GF-D8 (cell line): ENCODE results near the gene FASN.
"Not testable (repeated sequence)": the region's sequence is repeated elsewhere in the genome, so short reads cannot be mapped to it uniquely, and the experiment has no call there.

Experiments used
- DNase-seq: peaks from one replicate; lab custom pipeline; 2025; lab: John Stamatoyannopoulos, UW

The FASN gene

GRCh38 chr17:82098169-82098938 lies at the start of gene FASN:
Gene FASN (minus strand): TSS chr17:82098236. CDS start chr17:82096445, 1,791 bp downstream.
- peak; percentile 78 for DNase-seq

DNA sequence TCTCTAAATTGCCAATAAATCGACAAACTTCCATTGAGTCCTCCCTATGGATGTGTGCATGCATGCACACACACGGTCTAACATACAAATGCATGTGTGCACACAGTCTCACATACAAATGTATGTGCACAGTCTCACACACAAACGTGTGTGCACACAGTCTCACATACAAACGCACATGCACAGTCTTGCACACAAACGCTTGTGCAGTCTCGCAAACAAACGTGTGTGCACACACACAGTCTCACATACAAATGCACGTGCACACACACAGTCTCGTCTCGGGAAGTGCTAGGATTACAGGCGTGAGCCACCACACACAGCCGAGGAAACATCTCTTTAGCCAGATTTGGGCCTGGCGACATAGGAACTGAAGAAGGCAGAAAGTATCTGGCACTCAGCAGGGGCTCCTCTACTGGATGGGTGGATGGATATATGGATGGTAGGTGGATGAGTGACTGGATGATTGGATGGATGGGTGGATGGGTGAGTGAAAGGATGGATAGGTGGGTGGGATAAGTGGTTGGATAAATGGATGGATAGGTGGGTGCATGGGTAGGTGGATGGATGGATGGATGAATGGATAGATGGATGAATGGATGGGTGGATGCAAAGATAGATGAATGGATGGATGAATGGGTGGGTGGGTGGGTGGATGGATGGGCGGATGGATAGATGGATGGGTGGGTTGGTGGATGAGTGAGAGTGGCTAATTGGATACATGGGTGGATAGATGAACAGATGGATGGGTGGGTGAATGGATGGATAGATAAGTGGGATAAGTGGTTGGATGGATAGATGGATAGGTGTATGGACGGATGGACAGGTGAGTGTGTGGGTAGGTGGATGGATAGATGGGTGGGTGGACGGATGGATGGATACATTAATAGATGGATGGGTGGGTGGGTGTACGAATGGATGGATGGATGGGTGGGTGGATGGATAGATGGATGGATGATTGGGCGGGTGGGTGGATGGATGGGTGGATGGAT lies 48.9 kb upstream of the FASN start:
- no peak for DNase-seq

- DNase-seq, result no peak
Observed at GRCh38 chr17:82145550-82146155, 47.6 kb upstream of the FASN start.

DNA sequence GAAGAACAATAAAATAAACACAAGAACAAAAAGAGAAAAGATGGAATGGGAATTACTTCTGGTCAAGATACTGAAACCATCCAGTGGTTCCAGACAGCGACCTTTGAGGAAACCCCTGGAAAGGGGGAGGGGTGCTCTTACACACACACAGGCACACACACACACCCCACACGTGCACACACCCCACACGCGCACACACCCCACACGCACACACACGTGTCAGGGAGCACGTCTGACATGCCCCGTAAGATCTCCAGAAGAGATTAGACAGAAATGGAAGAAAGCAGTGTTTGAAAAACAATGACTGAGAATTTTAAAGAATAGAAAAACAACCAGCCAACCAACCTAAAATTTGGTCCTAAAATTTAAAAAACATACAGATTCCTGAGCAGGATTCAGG lies 45.3 kb upstream of the FASN start:
- no peak for DNase-seq

- not testable (repeated sequence) for DNase-seq
Observed at GRCh38 chr17:82139961-82140360, 41.9 kb upstream of the FASN start.

DNA sequence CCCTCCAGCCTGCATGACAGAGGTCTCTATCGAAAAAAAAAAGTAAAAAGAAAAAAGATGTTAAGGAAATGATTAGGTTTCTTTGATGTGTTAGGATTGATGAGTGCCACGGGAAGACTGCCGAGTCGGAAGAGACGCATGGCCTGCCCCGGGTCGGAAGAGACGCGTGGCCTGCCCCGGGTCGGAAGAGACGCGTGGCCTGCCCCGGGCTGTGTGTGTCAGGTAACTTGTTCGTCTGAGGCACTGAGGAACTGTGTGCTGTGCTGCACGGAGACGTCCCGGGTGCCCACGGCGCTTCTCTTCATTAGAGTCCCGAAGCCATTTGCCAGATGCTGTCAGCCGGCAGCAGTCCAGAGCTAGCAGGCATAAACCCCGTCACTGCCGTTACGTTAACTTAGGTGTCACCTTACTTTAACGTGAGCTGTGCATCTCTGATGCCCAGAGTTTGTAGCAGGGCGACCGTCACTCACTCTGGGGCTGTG lies 40.5 kb upstream of the FASN start:
- no peak for DNase-seq

GRCh38 chr17:82134101-82134500 lies 36.1 kb upstream of the FASN start:
- no peak for DNase-seq

DNA sequence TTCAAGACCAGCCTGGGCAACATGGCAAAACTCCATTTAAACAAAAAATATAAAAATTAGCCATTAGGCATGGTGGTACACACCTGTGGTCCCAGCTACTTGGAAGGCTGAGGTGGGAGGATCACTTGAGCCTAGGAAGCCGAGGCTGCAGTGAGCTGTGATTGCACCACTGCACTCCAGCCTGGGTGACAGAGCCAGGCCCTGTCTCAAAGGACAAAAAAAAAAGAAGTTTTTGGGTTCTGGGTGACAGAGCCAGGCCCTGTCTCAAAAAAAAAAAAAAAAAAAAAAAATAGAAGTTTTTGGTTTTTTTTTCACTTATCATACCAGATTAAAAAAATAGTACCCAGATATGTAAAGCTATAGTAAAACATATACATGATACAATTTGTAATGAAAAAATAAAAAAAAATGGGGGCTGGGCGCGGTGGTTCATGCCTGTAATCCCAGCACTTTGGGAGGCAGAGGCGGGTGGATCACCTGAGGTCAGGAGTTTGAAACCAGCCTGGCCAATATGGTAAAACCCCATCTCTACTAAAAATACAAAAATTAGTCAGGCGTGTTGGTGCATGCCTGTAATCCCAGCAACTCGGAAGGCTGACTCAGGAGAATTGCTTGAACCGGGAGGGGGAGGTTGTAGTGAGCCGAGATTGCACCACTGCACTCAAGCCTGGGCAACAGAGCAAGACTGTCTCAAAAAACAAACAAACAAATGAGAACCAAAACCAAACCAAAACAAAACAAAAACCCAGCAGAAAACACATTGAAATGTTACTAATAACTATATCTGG lies 35.3 kb upstream of the FASN start:
- not testable (repeated sequence) for DNase-seq

DNA sequence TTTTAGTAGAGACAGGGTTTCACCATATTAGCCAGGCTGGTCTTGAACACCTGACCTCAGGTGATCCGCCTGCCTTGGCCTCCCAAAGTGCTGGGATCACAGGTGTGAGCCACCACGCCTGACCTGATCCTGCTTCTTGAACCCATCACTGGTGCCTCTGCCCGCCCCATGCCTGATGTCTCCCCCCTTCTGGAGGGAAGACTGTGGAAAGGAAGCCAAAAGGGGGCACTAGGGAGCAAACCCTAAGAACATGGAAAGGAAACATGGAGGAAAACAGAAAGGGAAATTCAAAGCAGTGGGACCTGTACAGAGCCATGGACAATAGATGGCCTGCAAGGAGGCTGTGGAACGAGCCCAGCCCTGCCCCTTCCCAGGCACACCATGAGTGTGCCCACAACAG lies 31.1 kb upstream of the FASN start:
- no peak for DNase-seq

GRCh38 chr17:82128287-82128686 lies 30.3 kb upstream of the FASN start:
- DNase-seq, result no peak

GRCh38 chr17:82127704-82128103 lies 29.7 kb upstream of the FASN start:
- no peak for DNase-seq

DNA sequence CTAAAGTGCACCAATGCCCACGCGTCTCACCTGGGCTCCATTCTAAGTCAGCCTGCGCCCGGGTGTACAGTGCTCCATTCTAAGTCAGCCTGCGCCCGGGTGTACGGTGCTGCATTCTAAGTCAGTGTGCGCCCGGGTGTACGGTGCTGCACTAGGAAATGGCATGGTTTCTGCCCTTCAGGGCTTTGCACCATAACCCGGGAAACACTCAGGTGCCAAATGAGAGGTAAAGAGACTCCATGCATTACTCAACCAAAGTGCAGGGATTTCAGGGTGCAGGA lies 29.2 kb upstream of the FASN start:
- DNase-seq, result no peak

- DNase-seq, result no peak
Observed at GRCh38 chr17:82126556-82127314, 28.7 kb upstream of the FASN start.

DNA sequence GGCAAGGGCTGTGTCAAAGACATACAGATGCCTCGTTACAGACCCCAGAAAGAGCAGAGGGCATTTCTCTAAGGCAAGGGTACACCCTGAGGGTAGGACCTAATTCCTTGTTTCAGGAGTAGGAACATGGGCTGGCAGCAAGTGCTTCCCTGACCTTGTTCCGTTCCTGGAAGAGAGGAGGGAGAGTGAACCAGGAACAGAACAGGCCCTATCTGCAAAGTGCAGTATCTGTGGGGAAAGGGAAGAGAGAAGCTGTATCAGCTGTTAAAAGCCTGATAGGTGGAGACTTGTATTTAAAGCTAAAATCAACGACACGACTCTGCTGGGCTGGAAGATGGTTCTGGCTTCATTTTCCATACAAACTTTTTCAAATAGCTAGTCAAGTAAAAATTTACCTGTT lies 26.1 kb upstream of the FASN start:
- DNase-seq, result no peak

DNA sequence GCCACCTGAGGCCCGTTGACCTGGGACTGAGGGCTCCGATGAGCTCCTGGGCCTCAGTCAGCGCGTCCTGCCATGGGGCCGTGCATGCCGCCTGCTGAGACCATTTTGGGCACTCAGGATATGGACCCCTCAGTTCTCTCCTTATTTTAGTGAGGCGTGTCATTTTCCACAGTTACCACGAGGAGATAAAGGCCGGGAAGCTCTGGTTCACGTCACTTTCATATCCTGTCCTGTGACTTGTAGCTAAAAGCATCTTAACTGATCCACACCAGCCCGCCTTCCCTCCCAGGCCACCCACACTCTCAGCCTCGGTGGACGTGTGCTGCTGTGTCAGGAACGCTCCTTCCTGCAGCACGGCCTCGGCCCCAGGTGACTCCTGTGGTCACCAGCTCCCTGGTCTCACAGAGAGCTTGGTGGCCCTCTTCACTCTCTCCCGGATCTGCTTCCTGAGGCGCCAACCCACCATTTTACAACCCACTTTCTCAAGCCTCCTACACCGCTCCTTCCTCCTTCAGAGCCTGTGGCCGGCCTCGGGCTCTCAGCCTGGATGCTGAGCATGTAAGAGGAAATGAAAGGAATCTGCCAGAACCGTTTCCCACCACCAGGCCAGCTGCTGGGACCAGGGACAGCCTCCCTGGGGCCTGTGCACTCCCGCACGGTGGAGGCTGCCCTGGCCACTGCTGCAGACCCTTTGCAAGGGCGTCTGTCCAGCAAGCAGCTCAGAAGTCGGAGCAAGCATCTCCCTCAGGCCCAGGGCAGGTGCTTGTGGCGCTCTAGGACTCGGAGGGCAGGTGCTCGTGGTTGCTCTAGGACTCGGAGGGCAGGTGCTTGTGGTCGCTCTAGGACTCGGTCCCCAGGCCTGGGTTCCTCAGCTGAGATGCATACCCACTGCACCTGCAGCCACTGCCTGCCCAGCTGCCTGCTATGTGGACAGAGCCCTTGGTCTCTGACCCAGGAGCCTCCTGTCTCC lies 23.9 kb upstream of the FASN start:
- no peak for DNase-seq

GRCh38 chr17:82121246-82121645 lies 23.2 kb upstream of the FASN start:
- DNase-seq, result no peak

- DNase-seq, result no peak
Observed at GRCh38 chr17:82120148-82120547, 22.1 kb upstream of the FASN start.

- DNase-seq, result no peak
Observed at GRCh38 chr17:82118815-82119380, 20.9 kb upstream of the FASN start.

DNA sequence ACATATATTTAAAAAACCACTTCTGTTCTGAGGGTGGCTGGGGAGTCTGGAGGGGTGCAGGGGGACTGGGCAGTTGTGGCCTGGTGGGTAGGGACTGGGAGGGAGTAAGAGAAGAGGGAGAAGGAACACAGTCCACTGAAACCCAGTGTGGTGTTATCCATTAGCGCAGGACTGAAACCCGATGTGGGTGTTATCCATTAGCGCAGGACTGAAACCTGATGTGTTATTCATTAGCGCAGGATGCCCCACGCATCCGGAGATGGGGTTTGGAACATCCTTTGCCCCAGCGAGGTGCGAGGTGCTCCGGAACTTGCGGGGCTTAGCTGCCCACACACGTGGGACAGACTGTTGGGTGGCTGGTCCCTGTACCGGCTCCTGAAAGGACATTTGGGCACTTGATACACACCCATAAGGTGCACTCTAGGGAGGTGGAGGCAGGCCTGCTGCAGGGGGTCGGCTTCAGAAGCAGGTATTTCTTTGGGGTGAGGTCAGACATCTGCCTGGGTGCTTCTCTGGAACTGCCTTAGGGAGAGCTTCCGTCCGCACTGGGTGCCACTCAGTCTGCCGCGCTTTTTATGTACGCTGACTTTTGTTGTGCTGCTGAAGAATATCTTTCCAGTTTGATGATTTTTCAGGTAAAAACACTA lies 20.3 kb upstream of the FASN start:
- DNase-seq, result no peak
